DND-41 (cell line): ENCODE results near the gene DCAF8.

Experiments used
- ATAC-seq: fragments of 200-7000 bp; cut with Tn5 transposase; 3 replicates; pipeline ENCODE4 v1.9.1; 2021; ENCODE audit warnings: low read depth; ENCODE audit not compliant: insufficient read depth
- DNase-seq: peaks from one replicate; pipeline ENCODE4 v3.0.0-alpha.2; 2020
- H2AFZ ChIP-seq: 2 replicates; pipeline ENCODE4 v1.6.0; 2012; ENCODE audit warnings: low read depth, low read length
- H3K27ac ChIP-seq: 2 replicates; pipeline ENCODE4 v1.5.1; 2012; ENCODE audit warnings: low read length, inconsistent platforms
- H3K27me3 ChIP-seq: fragments of 200-600 bp; sonication (generic); 2 replicates; pipeline ENCODE4 v1.6.0; 2012; ENCODE audit warnings: low read length, mild to moderate bottlenecking, inconsistent platforms; ENCODE audit not compliant: insufficient read depth, poor library complexity
- H3K36me3 ChIP-seq: 2 replicates; pipeline ENCODE4 v1.5.1; 2012; ENCODE audit warnings: low read length, inconsistent platforms; ENCODE audit not compliant: insufficient read depth
- H3K4me1 ChIP-seq: 2 replicates; pipeline ENCODE4 v1.5.1; 2012; ENCODE audit warnings: mild to moderate bottlenecking, low read length; ENCODE audit not compliant: insufficient read depth
- H3K4me2 ChIP-seq: 2 replicates; pipeline ENCODE4 v1.6.0; 2012; ENCODE audit warnings: mild to moderate bottlenecking, moderate library complexity, low read length, inconsistent platforms; ENCODE audit not compliant: insufficient read depth
- H3K4me3 ChIP-seq, 2 experiments: fragments of 200-600 bp in 1 of 2; shearing (Covaris generic) in 1 of 2; 2 replicates each; pipeline ENCODE4 v1.5.1; 2012 to 2016; ENCODE audit warnings: inconsistent platforms in 2 of 2, low read length in 2 of 2, mild to moderate bottlenecking in 2 of 2, low read depth in 1 of 2, moderate library complexity in 1 of 2
- H3K79me2 ChIP-seq: 2 replicates; pipeline ENCODE4 v1.6.0; 2012; ENCODE audit warnings: low read length, inconsistent platforms; ENCODE audit not compliant: insufficient read depth
- H3K9ac ChIP-seq: 2 replicates; pipeline ENCODE4 v1.6.0; 2012; ENCODE audit warnings: low read depth, mild to moderate bottlenecking, inconsistent platforms, low read length, moderate library complexity
- H3K9me3 ChIP-seq: 2 replicates; pipeline ENCODE4 v1.5.1; 2012; ENCODE audit warnings: low read length, moderate library complexity, mild to moderate bottlenecking, inconsistent platforms; ENCODE audit not compliant: insufficient read depth, severe bottlenecking
- H4K20me1 ChIP-seq: 2 replicates; pipeline ENCODE4 v1.6.0; 2012; ENCODE audit warnings: low read length; ENCODE audit not compliant: insufficient read depth
- EZH2 ChIP-seq: IDR thresholded peaks from 3 replicates; pipeline ENCODE4 v1.6.1; 2012; ENCODE audit warnings: borderline replicate concordance, low read depth, mild to moderate bottlenecking, moderate library complexity, low read length, inconsistent platforms; ENCODE audit not compliant: severe bottlenecking
- TF ChIP-seq, protein P1 (sequence below): IDR thresholded peaks from 2 replicates; pipeline ENCODE4 v1.5.1; 2012; ENCODE audit warnings: borderline replicate concordance, low read length, moderate library complexity, mild to moderate bottlenecking; ENCODE audit not compliant: poor library complexity, severe bottlenecking; ENCODE audit errors: extremely low read depth

The DCAF8 gene

DNA sequence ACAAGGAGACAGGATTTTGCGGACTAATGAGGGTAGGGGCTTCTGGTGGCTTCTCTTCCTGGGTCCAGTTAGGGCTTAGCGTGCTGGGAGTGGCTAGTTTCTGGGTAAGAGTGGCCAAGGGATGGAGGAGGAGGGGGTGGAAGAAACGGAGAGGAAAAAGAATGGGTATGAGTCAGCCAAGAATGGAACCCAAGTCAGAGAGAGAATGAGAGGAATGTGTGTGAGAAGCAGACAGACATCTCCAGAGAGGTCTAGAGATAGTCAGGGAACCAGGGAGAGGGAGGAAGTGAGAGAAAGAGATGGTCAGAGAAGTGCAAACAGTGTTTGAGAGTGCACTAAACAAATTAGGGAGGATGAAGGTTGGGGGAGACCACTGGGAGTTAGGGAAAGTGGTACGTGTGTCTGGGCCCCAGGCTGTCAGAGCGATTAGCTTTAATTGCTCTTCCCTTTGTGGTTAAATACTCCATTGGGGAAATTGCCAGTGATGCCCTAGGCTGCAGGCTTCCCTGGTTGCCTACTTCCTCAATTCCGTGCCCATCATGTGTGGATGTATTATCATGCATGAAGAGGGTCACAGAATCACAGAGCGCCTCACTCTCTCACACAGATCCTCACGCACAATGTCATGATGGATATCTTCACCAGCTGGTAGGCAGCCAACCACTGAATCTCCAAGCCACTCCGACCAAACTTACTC lies 55.8 kb downstream of the DCAF8 start:
- H3K79me2 ChIP-seq, result peaks cover 19% of the 10 kb centered on the region
- H3K36me3 ChIP-seq, result peaks cover 29% of the 10 kb centered on the region
- ATAC-seq (no peak), DNase-seq (no peak)
- H2AFZ ChIP-seq, result no peak overlapping the region
- H3K4me1 ChIP-seq, result peaks cover 23% of the 10 kb centered on the region
- H4K20me1 ChIP-seq, result peaks cover 21% of the 10 kb centered on the region; the same call in 1 of the 2 replicates
- peak overlapping the region; percentile 94 for H3K9ac ChIP-seq
- H3K4me3 ChIP-seq, result peak overlapping the region; percentile 79 to 96; a peak in 3 of 4 replicates
- peak overlapping the region; percentile 93 for H3K4me2 ChIP-seq
- no peak for TF ChIP-seq EZH2
- TF ChIP-seq, protein P1, sequence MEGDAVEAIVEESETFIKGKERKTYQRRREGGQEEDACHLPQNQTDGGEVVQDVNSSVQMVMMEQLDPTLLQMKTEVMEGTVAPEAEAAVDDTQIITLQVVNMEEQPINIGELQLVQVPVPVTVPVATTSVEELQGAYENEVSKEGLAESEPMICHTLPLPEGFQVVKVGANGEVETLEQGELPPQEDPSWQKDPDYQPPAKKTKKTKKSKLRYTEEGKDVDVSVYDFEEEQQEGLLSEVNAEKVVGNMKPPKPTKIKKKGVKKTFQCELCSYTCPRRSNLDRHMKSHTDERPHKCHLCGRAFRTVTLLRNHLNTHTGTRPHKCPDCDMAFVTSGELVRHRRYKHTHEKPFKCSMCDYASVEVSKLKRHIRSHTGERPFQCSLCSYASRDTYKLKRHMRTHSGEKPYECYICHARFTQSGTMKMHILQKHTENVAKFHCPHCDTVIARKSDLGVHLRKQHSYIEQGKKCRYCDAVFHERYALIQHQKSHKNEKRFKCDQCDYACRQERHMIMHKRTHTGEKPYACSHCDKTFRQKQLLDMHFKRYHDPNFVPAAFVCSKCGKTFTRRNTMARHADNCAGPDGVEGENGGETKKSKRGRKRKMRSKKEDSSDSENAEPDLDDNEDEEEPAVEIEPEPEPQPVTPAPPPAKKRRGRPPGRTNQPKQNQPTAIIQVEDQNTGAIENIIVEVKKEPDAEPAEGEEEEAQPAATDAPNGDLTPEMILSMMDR, result no peak
- no peaks in the 10 kb centered on the region for H3K27me3 ChIP-seq
- no peaks in the 10 kb centered on the region for H3K9me3 ChIP-seq
- H3K27ac ChIP-seq, result peak overlapping the region; percentile 25; the same call in 1 of the 2 replicates

DNA sequence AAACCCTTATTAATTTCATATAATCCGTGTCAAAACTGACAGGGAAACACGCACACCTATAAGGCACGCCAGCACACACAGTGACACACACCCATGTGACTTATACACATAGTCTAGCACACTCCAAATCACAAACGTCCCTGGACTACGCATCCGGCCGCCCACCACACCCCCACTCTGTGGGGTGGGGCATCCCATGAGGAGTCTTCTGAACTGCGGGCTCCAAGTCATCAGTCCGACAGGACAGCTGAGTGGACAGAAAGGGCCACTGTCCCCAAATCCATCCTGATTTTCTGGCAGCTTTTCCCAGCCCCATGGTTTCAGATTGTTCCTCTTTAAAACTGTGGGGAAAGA lies 56.3 kb downstream of the DCAF8 start:
- peaks cover 23% of the 10 kb centered on the region for H3K4me1 ChIP-seq
- H2AFZ ChIP-seq, result peak overlapping the region; percentile 92
- H3K9ac ChIP-seq, result peak overlapping the region; percentile 94
- TF ChIP-seq EZH2, result no peak
- TF ChIP-seq, protein P1, result no peak
- H3K4me3 ChIP-seq, result peak overlapping the region; percentile 79 to 96; a peak in 3 of 4 replicates
- peak; percentile 57 for ATAC-seq
- H3K27ac ChIP-seq, result peak overlapping the region; percentile 83
- H3K4me2 ChIP-seq, result peak overlapping the region; percentile 93
- H3K27me3 ChIP-seq, result no peaks in the 10 kb centered on the region
- H4K20me1 ChIP-seq, result peaks cover 16% of the 10 kb centered on the region; the same call in 1 of the 2 replicates
- DNase-seq, result peak; percentile 34
- peaks cover 25% of the 10 kb centered on the region for H3K36me3 ChIP-seq
- H3K79me2 ChIP-seq, result peaks cover 19% of the 10 kb centered on the region
- H3K9me3 ChIP-seq, result no peaks in the 10 kb centered on the region

DNA sequence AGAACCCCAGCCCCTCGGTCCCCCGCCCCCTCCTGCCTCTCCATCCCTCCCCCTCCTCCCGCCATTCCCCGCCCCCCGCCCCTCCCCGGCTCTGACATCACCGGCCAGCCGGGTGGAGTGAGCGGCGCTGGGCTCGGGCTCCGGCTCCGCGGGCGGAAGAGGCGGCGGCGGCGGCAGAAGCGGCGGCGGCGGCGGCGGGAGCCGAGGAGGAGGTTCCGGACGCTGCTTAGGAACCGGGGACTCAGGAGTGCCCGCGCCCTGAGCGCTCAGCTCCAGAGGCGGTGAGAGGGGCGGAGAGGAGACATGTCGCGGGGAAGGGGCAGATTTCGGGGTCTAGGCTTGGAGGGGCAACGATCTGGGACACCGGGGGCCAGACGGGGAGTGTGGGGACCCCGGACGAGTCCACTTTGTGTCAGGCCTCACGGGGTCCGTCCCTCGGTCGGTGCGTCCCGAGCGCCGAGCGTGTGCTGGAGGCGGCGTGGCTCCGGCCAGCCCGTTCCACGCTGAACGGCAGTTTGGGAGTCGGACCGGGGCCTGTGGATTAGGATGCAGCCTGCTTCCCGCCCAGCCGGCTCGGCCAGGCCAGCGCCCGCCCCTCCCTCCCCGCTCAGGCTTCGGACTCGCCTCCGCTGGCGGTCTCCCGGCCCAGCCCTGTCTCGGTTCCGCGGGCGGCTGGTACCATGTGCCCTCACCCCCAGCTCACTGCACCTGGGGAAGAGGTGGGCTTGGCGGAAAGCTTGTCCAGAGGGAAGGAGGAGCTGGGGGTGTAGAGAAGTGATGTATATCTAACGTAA lies 56.9 kb downstream of the DCAF8 start, which contains the start of gene PEA15:
TSS of gene PEA15 (plus strand) at position 143 of the 794 bp plus-strand sequence. CDS start 6,161 bp downstream, outside the sequence.
- Histone ChIP-seq H3K27ac (peak within 1 kb of the TSS; percentile 83), H3K79me2 (peaks cover 16% of the 10 kb centered on the region), H2AFZ (peak within 1 kb of the TSS; percentile 92), H4K20me1 (0 out of 2 replicates have a peak, but pooled peaks cover 11% of the 10 kb centered on the region), H3K9ac (peak within 1 kb of the TSS; percentile 94), H3K4me1 (peaks cover 23% of the 10 kb centered on the region), H3K4me3 (peak within 1 kb of the TSS; percentile 79 to 96), H3K4me2 (peak within 1 kb of the TSS; percentile 93), H3K9me3 (no peaks in the 10 kb centered on the region), H3K27me3 (no peaks in the 10 kb centered on the region), H3K36me3 (peaks cover 22% of the 10 kb centered on the region)
- ATAC-seq (peak; percentile 88), DNase-seq (peak; percentile 78)
- TF ChIP-seq EZH2, result no peak
- TF ChIP-seq, protein P1, result no peak
